ENCODE results near the gene COMMD1. TPM values are rescaled to one million over a fixed set of nuclear protein-coding genes. Genes with fewer than 3 reads are reported as not detected.

Gene COMMD1
- total RNA-seq, 1 experiment from 2014 or later, result 25.3 TPM

DNA sequence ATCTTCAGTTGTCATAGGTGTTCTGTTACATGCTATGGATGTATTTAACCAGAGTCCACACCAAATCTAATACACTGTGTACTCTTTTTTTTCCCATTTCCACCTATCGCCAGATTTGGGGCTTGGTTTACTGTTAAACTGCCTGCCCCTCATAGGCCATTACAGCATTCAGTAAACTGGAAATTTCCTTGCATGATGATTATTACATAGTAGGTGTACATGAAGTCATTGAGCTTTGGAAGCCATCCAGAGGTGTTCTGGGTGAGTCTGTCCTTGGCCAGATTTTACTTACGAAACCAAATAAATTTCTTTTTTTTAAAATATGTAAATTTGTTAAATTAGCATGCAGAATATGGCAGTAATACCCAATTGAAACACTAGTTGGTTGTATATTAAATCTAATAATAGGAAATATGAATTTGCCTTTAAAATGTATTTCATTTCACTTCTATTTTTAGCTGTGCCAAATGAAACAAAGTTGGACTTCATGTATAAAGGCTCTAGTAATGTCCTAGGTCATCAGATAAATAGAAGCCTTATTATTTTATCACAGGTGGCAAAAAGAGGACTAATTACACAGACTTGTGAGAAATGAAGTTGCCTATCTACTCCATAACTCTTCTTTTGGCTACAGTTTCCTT lies 60.7 kb downstream of the COMMD1 start:
- no peak for DNase-seq
- H3K36me3 ChIP-seq (replicated peaks; ENCODE audit: control insufficient read depth, insufficient read depth, low read length), result no peaks in the 10 kb centered on the region
- no peaks in the 10 kb centered on the region for H3K27me3 ChIP-seq (ENCODE audit: control insufficient read depth, insufficient read depth, low read length)
- H3K4me3 ChIP-seq (ENCODE audit: insufficient read depth, low read depth, low read length), result no peak overlapping the region

DNA sequence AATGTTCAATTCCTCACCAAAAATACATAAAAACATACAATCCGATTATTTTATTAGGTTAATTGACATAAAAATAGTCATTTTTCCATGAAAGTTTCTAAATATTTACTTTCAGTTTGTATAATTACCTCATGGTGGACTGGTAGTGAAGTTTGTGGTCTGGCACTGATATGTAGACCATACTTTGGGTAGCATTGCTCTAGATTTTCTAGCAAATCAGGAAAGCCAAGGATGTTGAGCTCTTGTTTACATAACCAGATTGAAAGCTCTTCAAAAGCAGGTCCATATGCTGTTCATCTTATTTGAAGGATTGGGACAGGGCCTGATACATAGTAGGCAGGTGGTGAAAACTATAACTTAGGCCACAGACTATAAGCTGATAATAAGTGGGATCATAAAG lies 61.8 kb downstream of the COMMD1 start:
- Histone ChIP-seq H3K27me3 (ENCODE audit: control insufficient read depth, insufficient read depth, low read length) (no peaks in the 10 kb centered on the region), H3K36me3 (replicated peaks; ENCODE audit: control insufficient read depth, insufficient read depth, low read length) (no peaks in the 10 kb centered on the region), H3K4me3 (ENCODE audit: insufficient read depth, low read depth, low read length) (no peak overlapping the region)
- no peak for DNase-seq

DNA sequence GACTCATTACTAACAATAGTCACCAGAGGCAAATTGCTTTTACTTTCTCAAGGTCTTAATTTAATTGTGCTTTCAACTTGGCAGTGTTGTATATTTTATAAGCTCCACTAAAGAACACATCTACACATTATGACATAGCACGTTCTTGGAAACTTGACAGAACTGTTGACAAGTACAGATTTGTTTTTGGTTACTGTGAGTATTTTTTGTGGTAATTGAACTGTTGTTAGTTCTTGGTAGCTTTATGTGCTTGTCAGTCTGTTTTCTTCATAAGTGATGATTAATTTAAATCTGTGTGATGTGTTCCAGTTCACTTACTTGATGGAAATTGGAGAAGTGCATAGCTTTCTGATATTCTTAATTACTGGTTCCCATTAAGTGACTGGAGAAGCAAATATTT lies 63.9 kb downstream of the COMMD1 start:
- no peak for DNase-seq
- no peaks in the 10 kb centered on the region for H3K36me3 ChIP-seq (replicated peaks; ENCODE audit: control insufficient read depth, insufficient read depth, low read length)
- H3K27me3 ChIP-seq (ENCODE audit: control insufficient read depth, insufficient read depth, low read length), result no peaks in the 10 kb centered on the region
- H3K4me3 ChIP-seq (ENCODE audit: insufficient read depth, low read depth, low read length), result no peak overlapping the region

DNA sequence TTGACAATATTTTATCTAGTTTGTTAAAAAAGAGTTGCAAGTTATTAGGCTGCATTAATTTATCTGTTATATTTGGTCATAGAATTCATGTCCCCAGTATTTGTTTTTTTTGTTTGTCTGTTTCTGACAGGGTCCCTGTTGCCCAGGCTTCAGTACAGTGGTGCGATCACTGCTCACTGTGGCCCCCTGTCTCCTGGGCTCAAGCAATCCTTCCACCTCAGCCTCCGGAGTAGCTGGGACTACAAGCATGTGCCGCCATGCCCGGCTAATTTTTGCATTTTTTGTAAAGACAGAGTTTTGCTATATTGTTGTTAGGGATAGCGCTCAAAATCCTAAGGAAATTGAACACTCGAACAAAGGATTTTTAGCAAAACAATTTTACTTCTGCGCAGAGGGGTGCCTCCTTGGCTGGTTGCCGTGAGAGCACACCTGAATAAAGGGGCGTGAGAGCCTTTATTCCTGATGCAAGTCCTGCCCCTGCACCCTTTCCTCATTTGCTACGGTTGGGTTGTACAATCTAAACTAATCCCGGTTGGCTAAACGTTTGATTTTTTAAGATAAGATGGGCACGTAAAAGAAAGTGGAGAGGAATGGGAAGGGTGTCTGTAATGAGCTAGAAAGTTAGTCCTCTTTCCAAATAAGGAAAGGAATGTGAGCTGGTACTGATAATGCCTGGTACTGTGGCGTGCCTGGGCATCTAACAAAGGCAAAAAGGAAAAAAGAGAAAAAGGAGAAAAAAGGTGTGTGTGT lies 65.5 kb downstream of the COMMD1 start:
- Histone ChIP-seq H3K4me3 (ENCODE audit: insufficient read depth, low read depth, low read length) (peak overlapping the region; percentile 19; the same call in 1 of the 2 replicates), H3K27me3 (ENCODE audit: control insufficient read depth, insufficient read depth, low read length) (no peaks in the 10 kb centered on the region), H3K36me3 (replicated peaks; ENCODE audit: control insufficient read depth, insufficient read depth, low read length) (no peaks in the 10 kb centered on the region)
- no peak for DNase-seq

DNA sequence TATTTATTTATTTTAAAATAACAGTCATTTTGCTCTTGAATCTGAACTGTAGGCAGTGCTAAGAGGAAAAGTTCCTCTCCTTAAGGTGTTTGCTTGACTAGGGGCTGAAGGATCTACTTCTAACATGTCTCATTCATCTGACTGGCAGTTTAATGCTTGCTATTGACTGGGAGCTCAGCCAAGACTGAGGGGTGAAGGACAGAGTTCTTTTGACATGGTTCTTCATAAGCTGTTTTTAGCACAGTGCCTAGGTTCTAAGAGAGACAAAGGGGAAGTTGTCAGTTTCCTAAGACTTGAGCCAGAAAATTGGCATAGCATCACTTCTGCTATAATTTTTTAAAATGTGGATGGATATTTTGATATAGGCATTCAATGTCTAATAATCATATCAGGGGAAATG lies 73.0 kb downstream of the COMMD1 start:
- H3K4me3 ChIP-seq (ENCODE audit: insufficient read depth, low read depth, low read length), result no peak overlapping the region
- H3K36me3 ChIP-seq (replicated peaks; ENCODE audit: control insufficient read depth, insufficient read depth, low read length), result no peaks in the 10 kb centered on the region
- H3K27me3 ChIP-seq (ENCODE audit: control insufficient read depth, insufficient read depth, low read length), result no peaks in the 10 kb centered on the region
- no peak for DNase-seq

DNA sequence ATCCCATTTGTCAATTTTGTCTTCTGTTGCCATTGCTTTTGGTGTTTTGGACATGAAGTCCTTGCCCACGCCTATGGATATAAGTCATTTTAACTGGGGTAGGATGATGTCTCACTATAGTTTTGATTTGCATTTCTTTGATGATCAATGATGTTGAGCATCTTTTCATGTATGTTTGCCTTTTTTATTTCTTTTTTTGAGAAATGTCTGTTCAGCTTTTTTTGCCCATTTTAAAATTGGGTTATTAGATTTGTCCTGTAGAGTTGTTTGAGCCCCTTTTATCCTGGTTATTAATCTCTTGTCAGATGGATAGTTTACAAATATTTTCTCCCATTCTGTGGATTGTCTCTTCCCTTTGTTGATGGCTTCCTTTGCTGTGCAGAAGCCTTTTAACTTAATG lies 75.3 kb downstream of the COMMD1 start:
- no peaks in the 10 kb centered on the region for H3K27me3 ChIP-seq (ENCODE audit: control insufficient read depth, insufficient read depth, low read length)
- H3K4me3 ChIP-seq (ENCODE audit: insufficient read depth, low read depth, low read length), result no peak overlapping the region
- DNase-seq, result no peak
- no peaks in the 10 kb centered on the region for H3K36me3 ChIP-seq (replicated peaks; ENCODE audit: control insufficient read depth, insufficient read depth, low read length)

DNA sequence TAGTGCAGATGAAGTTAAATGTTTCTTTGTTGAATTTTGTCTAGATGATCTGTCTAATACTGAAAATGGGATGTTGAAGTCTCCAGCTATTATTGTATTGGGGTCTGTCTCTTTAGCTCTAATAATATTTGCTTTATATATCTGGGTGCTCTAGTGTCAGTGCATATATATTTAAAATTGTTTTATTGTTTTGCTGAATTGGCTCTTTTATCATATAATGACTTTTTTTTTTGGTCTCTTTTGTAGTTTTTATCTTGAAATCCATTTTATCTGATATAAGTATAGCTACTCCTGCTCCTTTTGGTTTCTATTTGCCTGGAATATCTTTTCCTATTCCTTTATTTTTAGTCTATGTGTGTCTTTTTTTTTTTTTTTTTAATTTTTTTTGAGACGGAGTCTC lies 79.2 kb downstream of the COMMD1 start:
- H3K4me3 ChIP-seq (ENCODE audit: insufficient read depth, low read depth, low read length), result no peak overlapping the region
- H3K36me3 ChIP-seq (replicated peaks; ENCODE audit: control insufficient read depth, insufficient read depth, low read length), result no peaks in the 10 kb centered on the region
- H3K27me3 ChIP-seq (ENCODE audit: control insufficient read depth, insufficient read depth, low read length), result no peaks in the 10 kb centered on the region
- DNase-seq, result no peak

DNA sequence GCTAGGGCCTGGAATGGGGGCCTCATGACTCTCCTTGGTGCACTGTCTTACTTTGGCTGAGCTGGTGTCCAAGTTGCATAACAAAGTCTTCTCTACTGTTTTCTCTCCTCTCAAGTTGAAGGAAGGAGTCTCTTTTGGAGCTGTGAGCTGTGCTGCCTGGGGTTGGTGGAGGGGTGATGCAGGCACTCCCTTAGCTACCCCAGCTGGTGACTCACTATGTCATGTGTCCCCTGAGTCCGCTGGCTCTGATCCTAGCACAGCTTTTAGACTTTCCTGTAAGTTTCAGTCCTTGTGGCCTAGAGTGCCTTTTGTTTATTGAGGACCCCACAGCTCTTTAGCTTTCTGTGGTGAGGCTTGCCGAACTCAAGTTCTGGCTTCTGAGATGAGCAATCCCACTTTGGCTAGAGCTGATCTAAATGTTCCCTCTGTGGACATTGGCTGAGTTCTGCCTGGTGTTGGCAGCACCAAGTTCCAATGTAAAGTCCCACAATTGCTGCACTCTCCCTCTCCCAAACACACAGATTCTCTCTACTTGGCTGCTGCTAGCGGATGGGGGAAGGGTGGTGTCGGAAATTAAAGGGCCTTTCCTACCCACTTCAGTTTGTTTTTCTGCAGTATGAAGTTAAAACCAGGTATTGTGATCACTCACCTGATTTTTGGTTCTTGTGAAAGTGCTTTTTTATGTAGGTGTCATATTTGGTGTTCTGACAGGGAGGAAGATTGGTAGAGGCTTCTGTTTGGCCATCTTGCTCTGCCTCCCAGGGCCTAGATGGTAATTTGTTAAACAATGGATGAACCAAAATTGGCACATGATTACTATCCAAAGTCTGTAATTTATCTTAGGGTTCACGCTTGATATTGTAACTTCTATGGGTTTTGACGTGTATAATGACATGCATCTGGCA lies 83.2 kb downstream of the COMMD1 start:
- no peaks in the 10 kb centered on the region for H3K36me3 ChIP-seq (replicated peaks; ENCODE audit: control insufficient read depth, insufficient read depth, low read length)
- no peak overlapping the region for H3K4me3 ChIP-seq (ENCODE audit: insufficient read depth, low read depth, low read length)
- no peaks in the 10 kb centered on the region for H3K27me3 ChIP-seq (ENCODE audit: control insufficient read depth, insufficient read depth, low read length)
- no peak for DNase-seq

DNA sequence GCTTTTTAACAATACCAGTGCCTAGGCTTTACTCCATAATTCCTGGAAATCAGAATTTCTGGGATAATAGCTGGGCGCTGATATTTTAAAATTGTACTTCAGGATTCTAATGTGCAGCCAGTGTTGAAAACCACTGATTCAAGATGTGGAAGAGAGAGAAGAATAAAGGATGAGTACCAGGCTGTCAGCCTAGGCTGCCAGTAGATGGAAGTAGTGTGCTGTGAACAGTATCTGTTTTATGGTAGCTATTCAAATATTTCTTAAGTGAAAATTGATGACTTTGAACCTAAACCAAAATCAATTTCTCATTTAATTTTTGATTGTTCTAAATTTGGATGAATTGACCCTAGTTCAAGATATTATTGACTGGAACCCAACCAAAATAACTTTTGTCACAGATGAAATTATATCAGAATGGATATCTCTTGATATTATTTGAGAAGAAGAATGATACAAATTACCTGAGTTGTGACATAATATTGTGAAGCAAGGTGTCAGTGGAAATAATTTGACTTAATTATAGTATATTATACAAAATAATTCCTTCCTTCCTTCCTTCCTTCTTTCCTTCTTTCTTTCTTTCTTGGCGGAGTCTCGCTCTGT lies 88.0 kb downstream of the COMMD1 start:
- no peaks in the 10 kb centered on the region for H3K27me3 ChIP-seq (ENCODE audit: control insufficient read depth, insufficient read depth, low read length)
- H3K36me3 ChIP-seq (replicated peaks; ENCODE audit: control insufficient read depth, insufficient read depth, low read length), result no peaks in the 10 kb centered on the region
- H3K4me3 ChIP-seq (ENCODE audit: insufficient read depth, low read depth, low read length), result no peak overlapping the region
- peak; percentile 42 for DNase-seq

DNA sequence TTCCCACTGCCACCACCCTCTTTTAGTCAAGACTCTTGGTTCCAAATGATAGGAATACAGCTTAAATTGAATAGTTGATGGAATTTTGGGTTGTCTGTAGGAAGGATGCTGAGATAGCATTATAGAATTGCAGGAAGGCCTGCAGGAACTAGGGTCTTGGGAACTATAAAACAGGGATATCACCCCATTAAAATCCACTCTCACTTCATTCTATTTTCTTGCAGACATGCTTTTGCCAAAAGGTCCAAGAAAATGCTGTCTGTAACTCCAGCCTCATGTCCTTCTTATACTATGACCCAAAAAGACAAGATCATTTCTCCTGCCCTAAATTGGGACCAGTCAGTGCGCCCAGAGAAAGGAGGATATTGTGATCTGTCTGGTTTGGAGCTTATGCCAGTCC lies 89.1 kb downstream of the COMMD1 start:
- H3K27me3 ChIP-seq (ENCODE audit: control insufficient read depth, insufficient read depth, low read length), result no peaks in the 10 kb centered on the region
- DNase-seq, result no peak
- H3K36me3 ChIP-seq (replicated peaks; ENCODE audit: control insufficient read depth, insufficient read depth, low read length), result no peaks in the 10 kb centered on the region
- H3K4me3 ChIP-seq (ENCODE audit: insufficient read depth, low read depth, low read length), result no peak overlapping the region

DNA sequence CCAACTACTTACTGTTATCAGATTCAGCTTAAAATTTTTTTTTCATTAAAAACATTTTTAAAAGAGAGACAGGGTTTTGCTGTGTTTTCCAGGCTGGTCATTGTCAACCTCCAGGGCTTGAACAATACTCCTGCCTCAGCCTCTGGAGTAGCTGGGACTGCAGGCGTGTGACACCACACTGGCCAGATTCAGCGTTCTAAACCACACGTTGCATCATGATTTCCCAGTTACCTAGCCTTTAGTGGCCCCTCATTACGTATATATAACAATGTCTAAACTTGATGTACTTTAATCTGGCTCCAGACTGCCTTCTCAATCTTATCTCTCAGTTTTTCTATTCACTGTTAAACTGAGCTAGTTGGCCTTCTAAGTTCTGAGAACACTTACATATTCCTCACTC lies 89.6 kb downstream of the COMMD1 start:
- H3K4me3 ChIP-seq (ENCODE audit: insufficient read depth, low read depth, low read length), result no peak overlapping the region
- H3K36me3 ChIP-seq (replicated peaks; ENCODE audit: control insufficient read depth, insufficient read depth, low read length), result no peaks in the 10 kb centered on the region
- H3K27me3 ChIP-seq (ENCODE audit: control insufficient read depth, insufficient read depth, low read length), result no peaks in the 10 kb centered on the region
- no peak for DNase-seq

DNA sequence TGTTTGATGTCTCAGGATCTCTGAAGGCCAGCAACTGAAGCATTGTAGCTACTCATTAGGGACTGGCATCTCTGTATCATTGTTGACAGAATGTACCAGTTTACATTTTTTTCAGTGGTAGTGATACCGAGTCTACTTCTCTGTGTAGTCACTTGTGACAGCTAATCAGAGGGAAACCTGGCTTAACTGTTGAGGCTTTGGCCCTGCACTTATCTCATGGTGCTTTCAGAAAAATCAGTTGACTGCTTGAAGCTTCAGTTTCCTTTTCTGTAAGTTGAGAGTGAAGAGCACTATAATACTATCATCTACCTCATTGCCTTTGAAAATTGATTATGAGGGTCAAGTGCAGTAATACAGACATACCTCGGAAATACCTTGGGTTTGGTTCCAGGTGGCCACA lies 90.0 kb downstream of the COMMD1 start:
- no peak overlapping the region for H3K4me3 ChIP-seq (ENCODE audit: insufficient read depth, low read depth, low read length)
- no peaks in the 10 kb centered on the region for H3K27me3 ChIP-seq (ENCODE audit: control insufficient read depth, insufficient read depth, low read length)
- no peak for DNase-seq
- no peaks in the 10 kb centered on the region for H3K36me3 ChIP-seq (replicated peaks; ENCODE audit: control insufficient read depth, insufficient read depth, low read length)

DNA sequence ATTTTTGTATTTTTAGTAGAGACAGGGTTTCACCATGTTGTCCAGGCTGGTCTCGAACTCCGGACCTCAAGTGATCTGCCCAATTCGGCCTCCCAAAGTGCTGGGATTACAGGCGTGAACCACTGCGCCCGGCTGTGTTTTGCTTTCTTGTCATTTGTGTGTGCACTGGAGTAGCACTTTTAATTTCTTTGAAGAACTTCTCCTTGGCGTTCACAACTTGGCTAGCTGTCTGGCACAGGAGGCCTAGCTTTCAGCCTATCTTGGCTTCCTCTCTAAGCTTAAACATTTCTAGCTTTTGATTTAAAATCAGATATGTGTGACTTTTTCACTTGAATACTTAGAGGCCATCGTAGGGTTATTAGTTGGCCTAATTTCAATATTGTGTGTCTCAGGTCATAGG lies 93.0 kb downstream of the COMMD1 start:
- H3K4me3 ChIP-seq (ENCODE audit: insufficient read depth, low read depth, low read length), result no peak overlapping the region
- DNase-seq, result no peak
- H3K36me3 ChIP-seq (replicated peaks; ENCODE audit: control insufficient read depth, insufficient read depth, low read length), result no peaks in the 10 kb centered on the region
- H3K27me3 ChIP-seq (ENCODE audit: control insufficient read depth, insufficient read depth, low read length), result no peaks in the 10 kb centered on the region

DNA sequence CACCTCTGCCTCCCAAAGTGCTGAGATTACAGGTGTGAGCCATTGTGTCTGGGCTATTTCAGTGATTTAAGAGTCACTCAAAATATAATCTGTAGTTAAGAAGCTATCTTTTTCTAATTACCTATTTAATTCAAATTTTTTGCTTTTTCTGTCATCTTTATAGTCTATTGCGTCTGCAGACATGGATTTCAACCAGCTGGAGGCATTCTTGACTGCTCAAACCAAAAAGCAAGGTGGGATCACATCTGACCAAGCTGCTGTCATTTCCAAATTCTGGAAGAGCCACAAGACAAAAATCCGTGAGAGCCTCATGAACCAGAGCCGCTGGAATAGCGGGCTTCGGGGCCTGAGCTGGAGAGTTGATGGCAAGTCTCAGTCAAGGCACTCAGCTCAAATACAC lies 95.1 kb downstream of the COMMD1 start:
- Histone ChIP-seq H3K36me3 (replicated peaks; ENCODE audit: control insufficient read depth, insufficient read depth, low read length) (no peaks in the 10 kb centered on the region), H3K4me3 (ENCODE audit: insufficient read depth, low read depth, low read length) (no peak overlapping the region), H3K27me3 (ENCODE audit: control insufficient read depth, insufficient read depth, low read length) (no peaks in the 10 kb centered on the region)
- DNase-seq, result no peak

Measured in H7 (cell line).